HepG2 (cell line): ENCODE measurements around the gene PLK2. TPM values are rescaled to one million over a fixed set of nuclear protein-coding genes. Genes with fewer than 3 reads are reported as not detected.

Experiments used
- CEBPG ChIP-seq: IDR thresholded peaks from 2 replicates; pipeline ENCODE4 v1.6.1; 2016
- GTF2F1 ChIP-seq: fragments of 150-350 bp; IDR thresholded peaks from 2 replicates; pipeline ENCODE4 v1.6.1; 2014; ENCODE audit warnings: low read length
- HOXA5 ChIP-seq: sonication (generic); formaldehyde crosslinking; IDR thresholded peaks from 2 replicates; pipeline ENCODE4 v1.4.0; 2020; ENCODE audit warnings: missing genetic modification reagents
- KDM2A ChIP-seq: sonication (generic); formaldehyde crosslinking; IDR thresholded peaks from 2 replicates; pipeline ENCODE4 v1.4.0; 2020; ENCODE audit warnings: low read depth, missing genetic modification reagents, borderline replicate concordance
- KLF9 ChIP-seq: IDR thresholded peaks from 2 replicates; pipeline ENCODE4 v1.6.1; 2016; ENCODE audit warnings: low read depth
- MIER2 ChIP-seq: IDR thresholded peaks from 2 replicates; pipeline ENCODE4 v1.6.1; 2016; ENCODE audit warnings: missing biosample characterization, missing genetic modification reagents
- PAX8 ChIP-seq: sonication (generic); formaldehyde crosslinking; IDR thresholded peaks from 2 replicates; pipeline ENCODE4 v1.8.0; 2022; ENCODE audit warnings: mild to moderate bottlenecking, missing genetic modification reagents, borderline replicate concordance
- PCBP2 ChIP-seq: fragments of 200-400 bp; formaldehyde crosslinking; optimal IDR thresholded peaks from 2 replicates; pipeline ENCODE3; 2018; ENCODE audit warnings: low read length, low read depth; ENCODE audit not compliant: poor library complexity, severe bottlenecking
- PHF21A ChIP-seq: sonication (generic); formaldehyde crosslinking; IDR thresholded peaks from 2 replicates; pipeline ENCODE4 v1.5.0; 2020; ENCODE audit warnings: mild to moderate bottlenecking, missing genetic modification reagents
- RAD51 ChIP-seq: fragments of 450-650 bp; IDR thresholded peaks from 2 replicates; pipeline ENCODE4 v1.6.1; 2016; ENCODE audit warnings: borderline replicate concordance
- ZFX ChIP-seq: sonication (generic); formaldehyde crosslinking; IDR thresholded peaks from 2 replicates; pipeline ENCODE4 v1.4.0; 2020; ENCODE audit warnings: mild to moderate bottlenecking, low read depth, missing genetic modification reagents, moderate library complexity
- ZNF33B ChIP-seq: sonication (generic); formaldehyde crosslinking; IDR thresholded peaks from 2 replicates; pipeline ENCODE4 v1.5.1; 2020; ENCODE audit warnings: mild to moderate bottlenecking, missing genetic modification reagents
- ZNF484 ChIP-seq: sonication (generic); formaldehyde crosslinking; IDR thresholded peaks from 2 replicates; pipeline ENCODE4 v1.5.1; 2020; ENCODE audit warnings: mild to moderate bottlenecking, low read depth, missing genetic modification reagents, borderline replicate concordance
- ZNF616 ChIP-seq: sonication (generic); formaldehyde crosslinking; IDR thresholded peaks from 2 replicates; pipeline ENCODE4 v1.5.0; 2020; ENCODE audit warnings: low read depth, mild to moderate bottlenecking, missing genetic modification reagents
- ZNF75D ChIP-seq: sonication (generic); formaldehyde crosslinking; IDR thresholded peaks from 2 replicates; pipeline ENCODE4 v1.8.1; 2023; ENCODE audit warnings: missing genetic modification reagents, mild to moderate bottlenecking, borderline replicate concordance
- polyA plus RNA-seq, 8 experiments: library from polyadenylated mRNA; depleted of rRNA in 3 of 8; stranded (reverse) in 7 of 8; unstranded in 1 of 8; fragments of >200 nt; fragmentation: Illumina TruSeq in 4 of 8; extraction: Trizol in 4 of 8; gene quantifications; 2 replicates each; pipeline versions ENCODE4 v1.2.1 to v1.2.3, GENCODE V29; 2011 to 2016; ENCODE audit warnings: low read depth in 4 of 8, missing spikeins in 1 of 8, mixed read lengths in 1 of 8; ENCODE audit not compliant: insufficient read depth in 1 of 8
- total RNA-seq, 5 experiments: library from RNA; depleted of rRNA; stranded (reverse); fragments of >200 nt; fragmentation: Illumina TruSeq; extraction: Trizol; gene quantifications; 2 replicates each; pipeline ENCODE4 v1.2.3, GENCODE V29; 2016; ENCODE audit warnings: low read depth in 1 of 5
- TF ChIP-seq, protein P1 (sequence below): sonication (generic); formaldehyde crosslinking; IDR thresholded peaks from 2 replicates; pipeline ENCODE4 v1.9.0; 2021; ENCODE audit warnings: missing genetic modification reagents, mild to moderate bottlenecking, borderline replicate concordance
- TF ChIP-seq, protein P2 (sequence below): sonication (generic); formaldehyde crosslinking; IDR thresholded peaks from 2 replicates; pipeline ENCODE4 v1.4.0; 2020; ENCODE audit warnings: missing genetic modification reagents, mild to moderate bottlenecking, borderline replicate concordance
- TF ChIP-seq, protein P3 (sequence below): sonication (generic); formaldehyde crosslinking; IDR thresholded peaks from 2 replicates; pipeline ENCODE4 v1.4.0; 2020; ENCODE audit warnings: missing genetic modification reagents, borderline replicate concordance
- TF ChIP-seq, protein P4 (sequence below): sonication (generic); formaldehyde crosslinking; IDR thresholded peaks from 2 replicates; pipeline ENCODE4 v1.9.0; 2022; ENCODE audit warnings: missing genetic modification reagents, mild to moderate bottlenecking, borderline replicate concordance

PLK2 gene
- total and polyA plus RNA-seq, 2 of the 13 experiments (the other 11 are each of a cell fraction or from before 2014, with no cell fraction given) = 9.6 to 29.6 TPM

DNA sequence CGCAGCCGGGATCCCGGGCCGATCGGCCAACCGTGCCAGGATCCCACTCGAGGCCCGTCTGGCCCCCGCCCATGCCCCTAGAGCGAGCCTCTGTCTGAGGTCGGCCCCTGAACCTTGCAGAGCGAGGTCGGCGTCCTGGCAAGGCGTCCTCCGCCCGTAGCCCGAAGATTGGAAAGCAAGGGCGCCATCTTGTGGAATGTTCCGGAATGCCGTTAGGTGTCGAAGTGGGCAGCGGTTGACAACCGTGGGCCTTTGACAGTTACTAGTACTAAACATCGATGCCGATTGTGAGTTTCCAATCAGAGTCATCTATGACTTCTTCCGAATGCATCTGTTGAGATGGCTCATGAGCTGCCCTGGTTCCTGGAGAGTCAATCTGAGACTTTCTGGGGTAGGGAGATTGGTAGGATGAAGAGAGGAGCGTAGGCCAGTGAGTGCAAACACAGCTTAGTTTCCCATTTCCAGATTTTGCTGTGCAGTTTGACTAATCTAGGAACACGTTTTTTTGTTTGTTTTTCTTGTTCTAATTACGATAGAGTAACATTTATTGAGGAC lies 923 bp upstream of the PLK2 start (continued):
- TF ChIP-seq, protein P1, sequence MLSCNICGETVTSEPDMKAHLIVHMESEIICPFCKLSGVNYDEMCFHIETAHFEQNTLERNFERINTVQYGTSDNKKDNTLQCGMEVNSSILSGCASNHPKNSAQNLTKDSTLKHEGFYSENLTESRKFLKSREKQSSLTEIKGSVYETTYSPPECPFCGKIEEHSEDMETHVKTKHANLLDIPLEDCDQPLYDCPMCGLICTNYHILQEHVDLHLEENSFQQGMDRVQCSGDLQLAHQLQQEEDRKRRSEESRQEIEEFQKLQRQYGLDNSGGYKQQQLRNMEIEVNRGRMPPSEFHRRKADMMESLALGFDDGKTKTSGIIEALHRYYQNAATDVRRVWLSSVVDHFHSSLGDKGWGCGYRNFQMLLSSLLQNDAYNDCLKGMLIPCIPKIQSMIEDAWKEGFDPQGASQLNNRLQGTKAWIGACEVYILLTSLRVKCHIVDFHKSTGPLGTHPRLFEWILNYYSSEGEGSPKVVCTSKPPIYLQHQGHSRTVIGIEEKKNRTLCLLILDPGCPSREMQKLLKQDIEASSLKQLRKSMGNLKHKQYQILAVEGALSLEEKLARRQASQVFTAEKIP (CRISPR knock-in tag) = no peak
- TF ChIP-seq, protein P2, sequence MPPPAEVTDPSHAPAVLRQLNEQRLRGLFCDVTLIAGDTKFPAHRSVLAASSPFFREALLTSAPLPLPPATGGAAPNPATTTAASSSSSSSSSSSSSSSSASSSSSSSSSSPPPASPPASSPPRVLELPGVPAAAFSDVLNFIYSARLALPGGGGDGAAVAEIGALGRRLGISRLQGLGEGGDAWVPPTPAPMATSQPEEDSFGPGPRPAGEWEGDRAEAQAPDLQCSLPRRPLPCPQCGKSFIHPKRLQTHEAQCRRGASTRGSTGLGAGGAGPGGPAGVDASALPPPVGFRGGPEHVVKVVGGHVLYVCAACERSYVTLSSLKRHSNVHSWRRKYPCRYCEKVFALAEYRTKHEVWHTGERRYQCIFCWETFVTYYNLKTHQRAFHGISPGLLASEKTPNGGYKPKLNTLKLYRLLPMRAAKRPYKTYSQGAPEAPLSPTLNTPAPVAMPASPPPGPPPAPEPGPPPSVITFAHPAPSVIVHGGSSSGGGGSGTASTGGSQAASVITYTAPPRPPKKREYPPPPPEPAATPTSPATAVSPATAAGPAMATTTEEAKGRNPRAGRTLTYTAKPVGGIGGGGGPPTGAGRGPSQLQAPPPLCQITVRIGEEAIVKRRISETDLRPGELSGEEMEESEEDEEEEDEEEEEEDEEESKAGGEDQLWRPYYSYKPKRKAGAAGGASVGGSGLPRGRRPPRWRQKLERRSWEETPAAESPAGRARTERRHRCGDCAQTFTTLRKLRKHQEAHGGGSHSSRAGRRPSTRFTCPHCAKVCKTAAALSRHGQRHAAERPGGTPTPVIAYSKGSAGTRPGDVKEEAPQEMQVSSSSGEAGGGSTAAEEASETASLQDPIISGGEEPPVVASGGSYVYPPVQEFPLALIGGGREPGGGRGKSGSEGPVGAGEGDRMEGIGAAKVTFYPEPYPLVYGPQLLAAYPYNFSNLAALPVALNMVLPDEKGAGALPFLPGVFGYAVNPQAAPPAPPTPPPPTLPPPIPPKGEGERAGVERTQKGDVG (CRISPR knock-in tag) = no peak
- no peak for TF ChIP-seq ZNF616 (CRISPR knock-in tag)
- no peak for TF ChIP-seq PAX8
- no peak for TF ChIP-seq RAD51
- TF ChIP-seq ZNF75D (CRISPR knock-in tag) = no peak
- peak; percentile 63; the same call in 1 of the 2 replicates for TF ChIP-seq ZFX
- TF ChIP-seq, protein P3, sequence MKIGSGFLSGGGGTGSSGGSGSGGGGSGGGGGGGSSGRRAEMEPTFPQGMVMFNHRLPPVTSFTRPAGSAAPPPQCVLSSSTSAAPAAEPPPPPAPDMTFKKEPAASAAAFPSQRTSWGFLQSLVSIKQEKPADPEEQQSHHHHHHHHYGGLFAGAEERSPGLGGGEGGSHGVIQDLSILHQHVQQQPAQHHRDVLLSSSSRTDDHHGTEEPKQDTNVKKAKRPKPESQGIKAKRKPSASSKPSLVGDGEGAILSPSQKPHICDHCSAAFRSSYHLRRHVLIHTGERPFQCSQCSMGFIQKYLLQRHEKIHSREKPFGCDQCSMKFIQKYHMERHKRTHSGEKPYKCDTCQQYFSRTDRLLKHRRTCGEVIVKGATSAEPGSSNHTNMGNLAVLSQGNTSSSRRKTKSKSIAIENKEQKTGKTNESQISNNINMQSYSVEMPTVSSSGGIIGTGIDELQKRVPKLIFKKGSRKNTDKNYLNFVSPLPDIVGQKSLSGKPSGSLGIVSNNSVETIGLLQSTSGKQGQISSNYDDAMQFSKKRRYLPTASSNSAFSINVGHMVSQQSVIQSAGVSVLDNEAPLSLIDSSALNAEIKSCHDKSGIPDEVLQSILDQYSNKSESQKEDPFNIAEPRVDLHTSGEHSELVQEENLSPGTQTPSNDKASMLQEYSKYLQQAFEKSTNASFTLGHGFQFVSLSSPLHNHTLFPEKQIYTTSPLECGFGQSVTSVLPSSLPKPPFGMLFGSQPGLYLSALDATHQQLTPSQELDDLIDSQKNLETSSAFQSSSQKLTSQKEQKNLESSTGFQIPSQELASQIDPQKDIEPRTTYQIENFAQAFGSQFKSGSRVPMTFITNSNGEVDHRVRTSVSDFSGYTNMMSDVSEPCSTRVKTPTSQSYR = no peak
- no peak for TF ChIP-seq KLF9 (CRISPR knock-in tag)
- TF ChIP-seq HOXA5 = no peak; the same call in 1 of the 2 replicates
- TF ChIP-seq ZNF484 (CRISPR knock-in tag) = no peak
- no peak for TF ChIP-seq GTF2F1
- peak; percentile 76; the same call in 1 of the 2 replicates for TF ChIP-seq ZNF33B (CRISPR knock-in tag)
- no peak for TF ChIP-seq PCBP2
- 0 out of 2 replicates have a peak, but pooled peaks have one; percentile 43 for TF ChIP-seq PHF21A (CRISPR knock-in tag)
- TF ChIP-seq, protein P4, sequence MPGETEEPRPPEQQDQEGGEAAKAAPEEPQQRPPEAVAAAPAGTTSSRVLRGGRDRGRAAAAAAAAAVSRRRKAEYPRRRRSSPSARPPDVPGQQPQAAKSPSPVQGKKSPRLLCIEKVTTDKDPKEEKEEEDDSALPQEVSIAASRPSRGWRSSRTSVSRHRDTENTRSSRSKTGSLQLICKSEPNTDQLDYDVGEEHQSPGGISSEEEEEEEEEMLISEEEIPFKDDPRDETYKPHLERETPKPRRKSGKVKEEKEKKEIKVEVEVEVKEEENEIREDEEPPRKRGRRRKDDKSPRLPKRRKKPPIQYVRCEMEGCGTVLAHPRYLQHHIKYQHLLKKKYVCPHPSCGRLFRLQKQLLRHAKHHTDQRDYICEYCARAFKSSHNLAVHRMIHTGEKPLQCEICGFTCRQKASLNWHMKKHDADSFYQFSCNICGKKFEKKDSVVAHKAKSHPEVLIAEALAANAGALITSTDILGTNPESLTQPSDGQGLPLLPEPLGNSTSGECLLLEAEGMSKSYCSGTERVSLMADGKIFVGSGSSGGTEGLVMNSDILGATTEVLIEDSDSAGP (CRISPR knock-in tag) = no peak; the same call in 1 of the 2 replicates
- no peak; the same call in 1 of the 2 replicates for TF ChIP-seq KDM2A (CRISPR knock-in tag)
- no peak for TF ChIP-seq CEBPG
- TF ChIP-seq MIER2 = no peak
